HAP-1 (cell line): ENCODE measurements around the gene WBP2NL.

Experiments
- DNase-seq, 2 experiments: peaks; one replicate each; pipeline ENCODE4 v3.0.0-alpha.2; 2016 to 2020; ENCODE audit warnings: low spot score in 2 of 2
- H3K27me3 ChIP-seq: fragments of 250-450 bp; sonication (Bioruptor Pico); 2 replicates; pipeline ENCODE4 v1.5.1; 2020; ENCODE audit warnings: low read depth, mild to moderate bottlenecking, moderate library complexity
- H3K36me3 ChIP-seq: fragments of 250-450 bp; sonication (Bioruptor Pico); replicated peaks from 2 replicates; pipeline ENCODE4 v1.5.1; 2020; ENCODE audit warnings: mild to moderate bottlenecking
- H3K4me1 ChIP-seq: fragments of 250-450 bp; sonication (Bioruptor Pico); 2 replicates; pipeline ENCODE4 v1.5.1; 2020; ENCODE audit warnings: mild to moderate bottlenecking
- H3K4me3 ChIP-seq: fragments of 250-450 bp; sonication (Bioruptor Pico); 2 replicates; pipeline ENCODE4 v1.5.1; 2020; ENCODE audit warnings: mild to moderate bottlenecking, moderate library complexity
- H3K9me3 ChIP-seq: fragments of 250-450 bp; sonication (Bioruptor Pico); 2 replicates; pipeline ENCODE4 v1.5.1; 2020; ENCODE audit warnings: mild to moderate bottlenecking, moderate library complexity
- in situ Hi-C: fragments of 300-500 bp; cut with MboI; formaldehyde crosslinking; loops from 3 replicates; pipeline ENCODE4 v1.14.3; 2020; ENCODE audit warnings: low sequenced_read_pairs, inconsistent platforms, mixed read lengths

The WBP2NL gene

DNA sequence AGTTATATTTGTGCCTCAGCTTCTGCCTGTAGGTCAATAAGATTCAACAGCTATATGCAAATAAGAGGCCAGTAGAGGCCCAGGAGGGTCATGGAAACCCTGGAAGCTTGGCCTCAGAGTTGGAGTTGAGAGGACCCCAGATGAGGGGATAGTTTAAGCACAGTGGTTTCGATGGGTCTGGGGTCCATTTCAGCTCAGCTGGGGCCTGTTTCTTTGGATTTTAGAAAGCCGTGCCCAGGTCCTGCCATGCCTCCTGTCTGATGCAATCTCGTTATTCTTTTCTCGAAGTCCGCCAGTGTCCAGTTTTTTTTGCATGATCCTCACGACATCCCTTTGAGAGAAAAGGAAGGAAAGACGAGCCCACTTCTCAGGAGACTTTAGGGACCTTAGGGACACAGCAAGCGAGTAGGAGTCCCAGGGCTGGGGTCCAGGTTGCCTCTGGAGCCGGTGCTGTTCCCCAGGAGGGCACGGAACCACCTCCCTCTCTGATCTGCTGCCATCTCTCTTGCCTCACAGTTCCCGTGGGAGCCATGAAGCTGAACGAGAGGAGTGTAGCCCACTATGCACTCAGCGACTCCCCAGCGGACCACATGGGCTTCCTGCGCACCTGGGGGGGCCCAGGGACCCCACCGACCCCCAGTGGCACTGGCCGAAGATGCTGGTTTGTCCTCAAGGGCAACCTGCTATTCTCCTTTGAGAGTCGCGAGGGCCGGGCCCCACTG lies 78.3 kb downstream of the WBP2NL start:
- Histone ChIP-seq H3K27me3 (no peaks in the 10 kb centered on the region), H3K4me1 (peaks cover 10% of the 10 kb centered on the region), H3K9me3 (no peaks in the 10 kb centered on the region), H3K4me3 (no peak overlapping the region), H3K36me3 (peaks cover 1% of the 10 kb centered on the region)
- in situ Hi-C loops = no loop called here
- no peak for DNase-seq

DNA sequence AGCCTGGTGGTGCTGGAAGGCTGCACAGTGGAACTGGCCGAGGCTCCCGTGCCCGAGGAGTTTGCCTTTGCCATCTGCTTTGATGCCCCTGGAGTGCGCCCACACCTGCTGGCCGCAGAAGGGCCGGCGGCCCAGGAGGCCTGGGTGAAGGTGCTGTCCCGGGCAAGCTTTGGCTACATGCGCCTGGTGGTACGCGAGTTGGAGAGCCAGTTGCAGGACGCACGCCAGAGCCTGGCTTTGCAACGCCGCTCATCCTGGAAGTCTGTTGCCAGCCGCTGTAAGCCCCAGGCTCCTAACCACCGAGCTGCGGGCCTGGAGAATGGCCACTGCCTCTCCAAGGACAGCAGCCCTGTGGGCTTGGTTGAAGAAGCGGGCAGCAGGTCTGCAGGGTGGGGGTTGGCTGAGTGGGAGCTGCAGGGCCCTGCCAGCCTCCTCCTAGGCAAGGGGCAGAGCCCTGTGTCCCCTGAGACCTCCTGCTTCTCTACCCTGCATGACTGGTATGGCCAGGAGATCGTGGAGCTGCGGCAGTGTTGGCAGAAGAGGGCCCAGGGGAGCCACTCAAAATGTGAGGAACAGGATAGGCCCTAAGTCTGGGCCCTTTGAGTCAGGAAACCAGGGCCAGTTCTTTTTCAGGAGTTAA lies 79.0 kb downstream of the WBP2NL start:
- H3K4me3 ChIP-seq = no peak overlapping the region
- no peaks in the 10 kb centered on the region for H3K9me3 ChIP-seq
- peaks cover 10% of the 10 kb centered on the region for H3K4me1 ChIP-seq
- in situ Hi-C loops = no loop called here
- H3K36me3 ChIP-seq = peaks cover 8% of the 10 kb centered on the region
- DNase-seq = no peak
- H3K27me3 ChIP-seq = no peaks in the 10 kb centered on the region
